NCI-H226 (cell line): ENCODE data around the gene ATOH1.

Source experiments
- DNase-seq: peaks from one replicate; pipeline ENCODE4 v3.0.0-alpha.2; 2015

The ATOH1 gene

GRCh38 chr4:93828332-93828994, at the start of gene ATOH1:
Gene ATOH1, plus strand, starts transcription at chr4:93828753. Its CDS starts 174 bp downstream, at chr4:93828927.
- no peak for DNase-seq

- DNase-seq, result no peak
Measured at GRCh38 chr4:93779228-93779627, 49.3 kb upstream of the ATOH1 start.

DNA sequence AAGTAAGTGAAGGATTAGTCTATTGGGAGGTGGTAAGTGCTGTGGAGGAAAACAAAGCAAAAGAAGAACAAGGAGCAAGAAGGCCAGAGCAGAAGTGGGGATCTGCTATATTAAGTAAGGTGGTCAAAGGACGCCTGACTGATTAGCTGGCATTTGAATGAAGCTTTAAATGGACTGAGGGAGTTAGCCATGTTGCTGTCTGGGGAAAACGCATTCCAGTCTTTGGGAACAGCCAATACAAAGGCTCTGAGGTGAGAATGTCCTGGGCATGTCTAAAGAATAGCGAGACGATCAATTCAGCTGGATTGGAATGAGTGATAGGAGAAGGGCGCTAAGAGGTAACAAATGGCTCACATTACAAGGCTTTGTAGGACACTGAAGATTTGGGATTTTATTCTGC, 48.5 kb upstream of the ATOH1 start:
- no peak for DNase-seq

GRCh38 chr4:93781198-93781597, 47.4 kb upstream of the ATOH1 start:
- no peak for DNase-seq

- DNase-seq, result no peak
Measured at GRCh38 chr4:93786149-93786548, 42.4 kb upstream of the ATOH1 start.

- DNase-seq, result no peak
Measured at GRCh38 chr4:93788712-93789111, 39.8 kb upstream of the ATOH1 start.

GRCh38 chr4:93791570-93792195, 36.9 kb upstream of the ATOH1 start:
- peak; percentile 9 for DNase-seq

DNA sequence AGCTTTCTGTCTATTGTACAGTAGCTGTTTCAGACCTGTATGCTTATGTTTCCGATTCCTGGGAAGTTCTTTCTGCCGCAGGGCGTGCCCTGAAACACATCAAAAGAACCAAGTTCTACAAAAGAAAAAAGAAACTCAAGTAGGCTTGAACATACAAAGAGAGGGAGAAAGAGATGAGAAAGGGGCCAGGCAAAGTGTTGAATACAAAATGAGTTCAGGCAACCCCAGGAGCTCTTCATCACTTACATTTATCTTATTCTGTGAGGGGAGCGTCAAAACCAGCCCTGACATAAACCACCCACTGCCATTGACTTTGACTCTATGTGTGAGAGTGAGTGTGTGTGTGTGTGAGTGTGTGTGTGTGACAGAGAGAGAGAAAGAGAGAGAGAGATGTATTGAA, 26.5 kb upstream of the ATOH1 start:
- DNase-seq, result no peak

DNA sequence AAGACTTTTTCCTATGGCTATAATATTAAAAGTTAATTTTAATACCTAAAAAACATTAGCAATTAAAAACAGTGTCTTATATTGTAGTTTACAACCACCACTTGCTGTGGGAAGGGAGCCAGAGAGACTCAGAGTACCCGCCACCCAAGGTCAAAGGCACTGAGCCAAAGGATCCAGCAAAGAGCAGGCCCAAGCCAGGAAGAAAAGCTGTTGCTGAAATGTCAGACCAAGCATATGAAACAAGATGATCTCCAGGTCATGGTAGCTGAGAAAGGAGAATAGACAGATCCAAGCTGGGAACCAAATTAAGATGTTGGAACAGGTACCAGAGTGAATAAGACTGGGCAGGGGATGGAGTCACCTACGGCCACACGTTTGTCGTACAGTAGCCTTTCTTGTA, 18.8 kb upstream of the ATOH1 start:
- no peak for DNase-seq

DNA sequence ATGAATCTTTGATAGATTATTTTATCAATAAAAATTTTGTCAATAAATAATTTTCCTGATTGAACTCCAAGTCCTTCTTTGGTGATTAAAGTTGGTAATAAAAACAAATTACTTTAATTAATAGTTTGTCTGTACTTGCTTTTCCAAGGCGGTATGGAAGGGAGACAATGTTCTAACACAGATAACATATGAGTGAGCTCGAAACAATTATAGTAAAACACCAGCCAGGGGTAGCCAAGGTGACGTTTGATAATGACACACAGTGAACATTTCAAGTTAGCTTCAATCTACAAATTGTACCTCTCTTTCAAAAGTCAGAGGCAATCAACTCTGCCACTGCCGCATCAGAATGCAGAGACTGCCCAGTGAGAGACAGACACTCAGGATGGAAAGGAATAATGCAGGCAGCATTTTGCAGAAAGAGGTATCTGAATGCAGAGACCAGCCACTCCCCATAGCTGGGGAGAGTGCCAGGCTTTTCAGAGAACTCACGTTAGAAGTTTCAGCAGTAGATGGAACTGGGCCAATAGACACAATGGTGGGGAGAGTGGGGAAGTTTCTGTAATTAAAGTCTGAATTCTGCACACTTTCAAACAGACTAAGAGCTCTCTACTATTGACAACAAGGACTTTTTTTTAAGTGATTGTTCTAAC, 18.1 kb upstream of the ATOH1 start:
- peak; percentile 12 for DNase-seq

DNA sequence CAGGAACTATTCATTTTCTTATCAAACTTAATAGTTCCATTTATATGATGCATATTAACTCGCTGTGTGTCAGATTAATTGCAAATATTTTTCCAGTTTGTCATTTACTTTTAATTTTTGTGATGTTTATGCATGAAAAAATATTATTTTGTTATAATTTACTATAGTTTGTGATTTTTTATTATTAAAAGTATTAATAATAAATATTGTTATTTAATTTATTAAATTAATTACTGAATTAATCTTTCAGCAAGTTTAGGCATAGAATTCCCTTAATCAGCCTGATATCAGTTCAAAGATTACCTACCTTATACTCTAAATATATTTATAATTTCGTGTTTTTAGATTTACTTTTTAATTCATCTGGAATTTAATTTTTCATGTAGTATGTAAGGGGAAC, 15.5 kb upstream of the ATOH1 start:
- no peak for DNase-seq

DNA sequence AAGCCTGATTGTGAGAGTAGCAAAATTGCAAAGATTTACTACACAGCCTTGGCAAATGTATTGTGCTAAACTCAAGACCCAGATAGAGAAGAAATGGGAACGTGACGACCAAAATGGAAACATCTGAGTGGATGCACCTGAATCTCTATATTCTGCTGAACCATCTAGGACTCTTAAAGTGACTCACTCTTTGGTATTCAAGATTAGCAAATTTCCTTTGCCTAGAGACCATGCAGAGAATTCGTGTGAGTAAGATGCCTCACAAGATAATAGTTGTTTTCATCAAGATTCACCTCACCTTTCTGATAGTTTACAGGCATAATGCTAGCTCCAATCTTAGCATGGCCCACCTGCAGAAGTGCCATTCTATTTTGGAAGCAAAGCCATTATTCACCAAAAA, 14.4 kb upstream of the ATOH1 start:
- peak; percentile 25 for DNase-seq

DNA sequence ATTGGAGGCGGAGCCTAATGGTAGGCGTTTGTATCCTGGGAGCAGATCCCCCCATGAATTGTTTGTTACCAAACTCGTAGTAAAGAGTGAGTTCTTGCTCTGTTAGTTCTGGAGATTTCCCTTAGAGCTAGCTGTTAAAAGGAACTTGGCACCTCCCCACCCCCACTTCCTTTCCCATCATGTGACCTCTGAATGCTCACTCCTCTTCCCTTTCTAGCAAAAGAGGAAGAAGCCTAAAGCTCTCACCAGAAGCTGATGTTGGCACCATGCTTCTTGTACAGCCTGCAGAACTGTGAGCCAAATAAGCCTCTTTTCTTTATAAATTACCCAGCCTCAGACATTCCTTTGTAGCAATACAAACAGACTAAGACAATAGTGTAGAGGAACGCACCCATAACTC, 13.8 kb upstream of the ATOH1 start:
- DNase-seq, result no peak

DNA sequence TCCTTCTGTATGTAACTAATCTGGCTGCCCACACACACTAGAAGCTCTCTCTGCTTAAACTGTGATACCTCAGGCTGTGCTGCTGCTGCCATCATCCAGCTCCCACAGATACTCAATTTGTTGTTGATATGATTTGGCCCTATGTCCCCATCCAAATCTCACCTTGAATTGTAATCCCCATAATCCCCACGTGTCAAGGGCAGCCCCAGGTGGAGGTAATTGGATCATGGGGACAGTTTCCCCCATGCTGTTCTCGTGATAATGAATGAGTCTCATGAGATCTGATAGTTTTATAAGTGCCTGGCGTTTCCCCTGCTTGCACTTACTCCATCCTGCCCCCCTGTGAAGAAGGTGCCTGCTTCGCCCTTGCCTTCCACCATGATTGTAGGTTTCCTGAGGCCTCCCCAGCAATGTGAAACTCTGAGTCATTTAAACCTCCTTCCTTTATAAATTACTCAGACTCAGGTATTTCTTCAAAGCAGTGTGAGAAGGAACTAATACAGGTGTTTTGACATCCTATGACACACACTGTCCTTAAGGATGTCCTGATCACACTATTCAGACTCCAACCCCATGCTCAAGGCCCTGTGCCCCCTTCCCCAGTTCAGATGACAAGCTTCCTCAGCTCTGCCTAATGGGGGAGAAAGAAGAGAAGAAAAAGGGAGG, 2.9 kb upstream of the ATOH1 start:
- no peak for DNase-seq

GRCh38 chr4:93827272-93827947, 1.1 kb upstream of the ATOH1 start:
- no peak for DNase-seq

DNA sequence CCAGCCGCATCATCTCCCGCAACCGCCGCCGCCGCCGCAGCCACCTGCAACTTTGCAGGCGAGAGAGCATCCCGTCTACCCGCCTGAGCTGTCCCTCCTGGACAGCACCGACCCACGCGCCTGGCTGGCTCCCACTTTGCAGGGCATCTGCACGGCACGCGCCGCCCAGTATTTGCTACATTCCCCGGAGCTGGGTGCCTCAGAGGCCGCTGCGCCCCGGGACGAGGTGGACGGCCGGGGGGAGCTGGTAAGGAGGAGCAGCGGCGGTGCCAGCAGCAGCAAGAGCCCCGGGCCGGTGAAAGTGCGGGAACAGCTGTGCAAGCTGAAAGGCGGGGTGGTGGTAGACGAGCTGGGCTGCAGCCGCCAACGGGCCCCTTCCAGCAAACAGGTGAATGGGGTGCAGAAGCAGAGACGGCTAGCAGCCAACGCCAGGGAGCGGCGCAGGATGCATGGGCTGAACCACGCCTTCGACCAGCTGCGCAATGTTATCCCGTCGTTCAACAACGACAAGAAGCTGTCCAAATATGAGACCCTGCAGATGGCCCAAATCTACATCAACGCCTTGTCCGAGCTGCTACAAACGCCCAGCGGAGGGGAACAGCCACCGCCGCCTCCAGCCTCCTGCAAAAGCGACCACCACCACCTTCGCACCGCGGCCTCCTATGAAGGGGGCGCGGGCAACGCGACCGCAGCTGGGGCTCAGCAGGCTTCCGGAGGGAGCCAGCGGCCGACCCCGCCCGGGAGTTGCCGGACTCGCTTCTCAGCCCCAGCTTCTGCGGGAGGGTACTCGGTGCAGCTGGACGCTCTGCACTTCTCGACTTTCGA, 654 bp downstream of the ATOH1 start:
- DNase-seq, result no peak

DNA sequence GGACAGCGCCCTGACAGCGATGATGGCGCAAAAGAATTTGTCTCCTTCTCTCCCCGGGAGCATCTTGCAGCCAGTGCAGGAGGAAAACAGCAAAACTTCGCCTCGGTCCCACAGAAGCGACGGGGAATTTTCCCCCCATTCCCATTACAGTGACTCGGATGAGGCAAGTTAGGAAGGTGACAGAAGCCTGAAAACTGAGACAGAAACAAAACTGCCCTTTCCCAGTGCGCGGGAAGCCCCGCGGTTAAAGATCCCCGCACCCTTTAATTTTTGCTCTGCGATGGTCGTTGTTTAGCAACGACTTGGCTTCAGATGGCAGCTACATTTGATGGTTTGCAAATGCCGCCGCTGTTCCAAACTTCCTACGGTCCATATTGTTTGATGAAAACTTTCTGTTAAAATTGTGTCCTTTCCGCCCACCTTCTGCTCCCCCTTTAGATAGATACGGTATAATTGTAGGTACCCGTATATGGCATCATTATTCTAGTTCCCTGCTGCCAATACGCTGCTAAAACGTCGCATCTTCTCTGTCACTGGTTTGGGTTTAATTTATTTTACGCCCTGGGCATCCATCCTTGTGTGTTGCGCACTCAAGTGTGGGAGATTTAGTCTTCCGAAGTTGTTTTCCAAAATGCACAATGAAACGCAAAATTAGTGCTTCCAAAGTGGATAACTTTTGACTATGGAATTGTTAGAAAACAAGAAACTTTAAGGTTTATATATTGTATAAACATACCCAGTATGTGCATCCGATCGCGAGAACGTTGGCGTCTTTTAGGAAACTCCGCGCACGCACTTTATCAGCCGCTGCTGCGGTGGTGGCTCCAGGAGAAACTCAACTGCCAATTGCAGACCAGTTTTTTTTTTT, 1.5 kb downstream of the ATOH1 start:
- no peak for DNase-seq

DNA sequence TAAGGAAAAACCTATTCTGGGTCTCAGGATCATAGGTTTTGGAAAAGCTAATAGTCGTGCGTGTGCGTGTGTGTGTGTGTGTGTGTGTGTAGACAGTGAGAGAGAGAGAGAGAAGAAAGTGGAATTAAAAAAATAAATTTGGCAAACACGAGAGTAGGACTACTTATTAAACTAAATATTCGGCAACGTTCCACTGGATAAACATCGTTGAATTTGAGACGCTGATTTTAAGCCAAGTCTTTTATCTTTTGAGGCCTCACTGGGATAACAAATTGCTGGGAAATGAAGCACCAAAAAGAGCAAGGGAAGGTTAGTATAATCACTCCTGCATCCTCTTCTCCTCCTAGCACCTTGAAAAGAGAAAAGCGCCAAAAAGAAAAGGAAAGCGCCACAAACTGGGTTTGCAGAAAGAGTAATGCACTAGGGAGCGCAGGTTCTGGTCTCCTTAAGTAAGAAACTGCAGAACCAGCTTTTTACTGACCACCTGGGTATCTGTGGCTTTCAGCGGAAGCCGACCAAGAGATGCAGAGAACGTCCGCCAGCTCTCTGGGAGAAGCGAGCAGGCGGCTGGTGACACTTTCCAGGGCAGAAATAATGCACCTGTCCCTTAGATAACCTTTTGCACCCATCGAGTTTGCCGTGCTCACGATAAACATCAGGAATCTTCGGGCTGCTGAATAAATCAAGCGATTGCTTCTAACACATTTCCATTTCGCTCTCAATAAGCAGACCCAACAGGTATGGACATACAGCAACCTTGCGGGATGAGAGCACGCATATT, 3.4 kb downstream of the ATOH1 start:
- DNase-seq, result no peak

- no peak for DNase-seq
Measured at GRCh38 chr4:93834249-93835066, 5.9 kb downstream of the ATOH1 start.

GRCh38 chr4:93835929-93836328, 7.4 kb downstream of the ATOH1 start:
- peak; percentile 19 for DNase-seq
